Liver (tissue), 9 donors: Measurements from ENCODE around the gene VWF. TPM values are rescaled to one million over a fixed set of nuclear protein-coding genes. Genes with fewer than 3 reads are reported as not detected.

Experiments used
- DNase-seq: peaks from one replicate; pipeline ENCODE4 v3.0.0-alpha.2; 2017; ENCODE audit warnings: low spot score
- H3K27ac ChIP-seq, 2 donors: one replicate each; pipeline ENCODE4 v1.7.0; 2013; ENCODE audit warnings: inconsistent platforms in 2 of 2, low read length in 2 of 2, control low read depth in 1 of 2, low read depth in 1 of 2, mild to moderate bottlenecking in 1 of 2
- H3K27me3 ChIP-seq, 4 donors: one replicate each; pipeline versions ENCODE4 v1.6.1 to v1.7.0; 2013; ENCODE audit warnings: low read length in 3 of 4, inconsistent platforms in 1 of 4, mild to moderate bottlenecking in 1 of 4, moderate library complexity in 1 of 4; ENCODE audit not compliant: control insufficient read depth in 4 of 4, insufficient read depth in 4 of 4
- H3K36me3 ChIP-seq, 4 donors: one replicate each; pipeline versions ENCODE4 v1.6.1 to v1.7.0; 2013; ENCODE audit warnings: low read length in 3 of 4, mild to moderate bottlenecking in 3 of 4, low read depth in 1 of 4, moderate library complexity in 1 of 4; ENCODE audit not compliant: control insufficient read depth in 4 of 4, insufficient read depth in 3 of 4
- H3K4me1 ChIP-seq, 4 donors: one replicate each; pipeline versions ENCODE4 v1.6.1 to v1.7.0; 2013; ENCODE audit warnings: low read length in 3 of 4, mild to moderate bottlenecking in 3 of 4, moderate library complexity in 1 of 4; ENCODE audit not compliant: control insufficient read depth in 4 of 4, insufficient read depth in 4 of 4
- H3K4me3 ChIP-seq, 3 donors: one replicate each; pipeline versions ENCODE4 v1.6.1 to v1.7.0; 2013; ENCODE audit warnings: low read length in 3 of 3, control low read depth in 1 of 3, low read depth in 1 of 3, mild to moderate bottlenecking in 1 of 3
- H3K9ac ChIP-seq, 2 donors: one replicate each; pipeline ENCODE4 v1.7.0; 2013; ENCODE audit warnings: low read length in 2 of 2, mild to moderate bottlenecking in 2 of 2, moderate library complexity in 2 of 2, control low read depth in 1 of 2, low read depth in 1 of 2
- H3K9me3 ChIP-seq, 4 donors: one replicate each; pipeline versions ENCODE4 v1.6.1 to v1.7.0; 2013; ENCODE audit warnings: low read length in 3 of 4; ENCODE audit not compliant: control insufficient read depth in 4 of 4
- ATF3 ChIP-seq: IDR thresholded peaks from 2 replicates; pipeline ENCODE4 v1.6.1; 2016; ENCODE audit warnings: antibody characterized with exemption
- CTCF ChIP-seq: fragments of 150-350 bp; IDR thresholded peaks from 2 replicates; pipeline ENCODE4 v1.5.1; 2017; ENCODE audit warnings: improper control_type of control experiment, low read depth, low read length; ENCODE audit not compliant: missing input control
- EGR1 ChIP-seq, 2 donors: IDR thresholded peaks; 2 replicates each; pipeline ENCODE4 v1.6.1; 2016 to 2018; ENCODE audit warnings: antibody characterized with exemption in 2 of 2, low read depth in 2 of 2
- FOXA1 ChIP-seq: IDR thresholded peaks from 2 replicates; pipeline ENCODE4 v1.6.1; 2016; ENCODE audit warnings: antibody characterized with exemption
- FOXA2 ChIP-seq: IDR thresholded peaks from 2 replicates; pipeline ENCODE4 v1.6.1; 2016; ENCODE audit warnings: antibody characterized with exemption
- GABPA ChIP-seq, 2 donors: IDR thresholded peaks in 1 of 2; conservative IDR thresholded peaks in 1 of 2; 2 replicates each; pipeline ENCODE4 v1.6.1; 2016; ENCODE audit warnings: antibody characterized with exemption in 2 of 2, mild to moderate bottlenecking in 1 of 2, moderate library complexity in 1 of 2
- HNF4A ChIP-seq, 2 donors: conservative IDR thresholded peaks; 2 replicates each; pipeline ENCODE4 v1.6.1; 2016; ENCODE audit warnings: antibody characterized with exemption in 2 of 2, mild to moderate bottlenecking in 2 of 2
- HNF4G ChIP-seq: IDR thresholded peaks from 2 replicates; pipeline ENCODE4 v1.6.1; 2016; ENCODE audit warnings: antibody characterized with exemption
- JUND ChIP-seq, 2 donors: IDR thresholded peaks; 2 replicates each; pipeline ENCODE4 v1.6.1; 2016; ENCODE audit warnings: antibody characterized with exemption in 2 of 2
- MAX ChIP-seq: IDR thresholded peaks from 2 replicates; pipeline ENCODE4 v1.6.1; 2016; ENCODE audit warnings: antibody characterized with exemption
- NR2F2 ChIP-seq: IDR thresholded peaks from 2 replicates; pipeline ENCODE4 v1.6.1; 2016; ENCODE audit warnings: antibody characterized with exemption
- RAD21 ChIP-seq, 2 donors: IDR thresholded peaks; 2 replicates each; pipeline ENCODE4 v1.6.1; 2016; ENCODE audit warnings: antibody characterized with exemption in 2 of 2, mild to moderate bottlenecking in 2 of 2
- REST ChIP-seq: IDR thresholded peaks from 2 replicates; pipeline ENCODE4 v1.6.1; 2016; ENCODE audit warnings: antibody characterized with exemption, mild to moderate bottlenecking
- RXRA ChIP-seq, 2 donors: IDR thresholded peaks; 2 replicates each; pipeline ENCODE4 v1.6.1; 2017 to 2018; ENCODE audit warnings: antibody characterized with exemption in 2 of 2, mild to moderate bottlenecking in 1 of 2
- SP1 ChIP-seq: IDR thresholded peaks from 2 replicates; pipeline ENCODE4 v1.6.1; 2018; ENCODE audit warnings: antibody characterized with exemption, mild to moderate bottlenecking
- TAF1 ChIP-seq: conservative IDR thresholded peaks from 2 replicates; pipeline ENCODE4 v1.6.1; 2016; ENCODE audit warnings: antibody characterized with exemption, mild to moderate bottlenecking
- YY1 ChIP-seq: IDR thresholded peaks from 2 replicates; pipeline ENCODE4 v1.6.1; 2016; ENCODE audit warnings: antibody characterized with exemption, mild to moderate bottlenecking
- ZBTB33 ChIP-seq: IDR thresholded peaks from 2 replicates; pipeline ENCODE4 v1.6.1; 2016; ENCODE audit warnings: antibody characterized with exemption
- WGBS: extraction: QIAGEN DNeasy Blood & Tissue Kit; methylation state at CpG from one replicate; pipeline ENCODE4 v1.1.7; 2013; 5-methylcytosine and 5-hydroxymethylcytosine counted together
- polyA plus RNA-seq, 2 donors: library from polyadenylated mRNA; stranded (reverse) in 1 of 2; unstranded in 1 of 2; fragments of 200-250 nt in 1 of 2; fragments of >200 nt in 1 of 2; fragmentation: Nextera tagmentation in 1 of 2; extraction: Ambion mirVana in 1 of 2; gene quantifications; one replicate each; pipeline versions ENCODE4 v1.2.1 to v1.2.3, GENCODE V29; 2013 to 2015
- total RNA-seq, 2 donors: library from RNA; depleted of rRNA; stranded (reverse); fragments of >200 nt; gene quantifications; one replicate each; pipeline ENCODE4 v1.2.3, GENCODE V29; 2014
- donor health status: healthy.
- donor health status: healthy.
- donor health status: healthy.
- donor health status: healthy.
- donor health status: healthy.

The VWF gene
- total and polyA plus RNA-seq, 4 donors = 2.1 to 10.8 (median 4.0) TPM

GRCh38 chr12:6070472-6071257 lies 53.8 kb downstream of the VWF start (continued):
- TF ChIP-seq REST = peak; percentile 84
- peak; percentile 70 to 93 for TF ChIP-seq EGR1 (IDR thresholded peaks at IDR 0.05; ENCODE audit: low read depth in 2 of 2)
- TF ChIP-seq RXRA (IDR thresholded peaks at IDR 0.05) = peak; percentile 100
- peak; percentile 99 for TF ChIP-seq HNF4G
- TF ChIP-seq GABPA (IDR thresholded peaks at IDR 0.05 in 1 of 2, conservative IDR thresholded peaks at IDR 0.05 in 1 of 2) = peak in 1 of 2 donors; percentile 70
- TF ChIP-seq FOXA2 = peak; percentile 65
- peak; percentile 73 for TF ChIP-seq NR2F2
- peak; percentile 56 to 70 for TF ChIP-seq RAD21 (IDR thresholded peaks at IDR 0.05)
- peak; percentile 98 for TF ChIP-seq MAX

GRCh38 chr12:6069437-6070093 lies 54.9 kb downstream of the VWF start:
- no peak overlapping the region for H3K9ac ChIP-seq
- H3K27ac ChIP-seq = peak overlapping the region; percentile 83 to 91
- no peaks in the 10 kb centered on the region for H3K27me3 ChIP-seq
- DNase-seq = no peak
- no peak for TF ChIP-seq FOXA2
- no peak for TF ChIP-seq SP1
- TF ChIP-seq HNF4A (conservative IDR thresholded peaks at IDR 0.05) = peak in 1 of 2 donors; percentile 39
- no peak for TF ChIP-seq GABPA (IDR thresholded peaks at IDR 0.05 in 1 of 2, conservative IDR thresholded peaks at IDR 0.05 in 1 of 2)
- TF ChIP-seq JUND (IDR thresholded peaks at IDR 0.05) = no peak
- no peak for TF ChIP-seq YY1
- peak in 1 of 2 donors; percentile 23 for TF ChIP-seq RXRA (IDR thresholded peaks at IDR 0.05)
- no peak for TF ChIP-seq CTCF
- TF ChIP-seq MAX = no peak
- no peak for TF ChIP-seq REST
- TF ChIP-seq HNF4G = no peak
- peak; percentile 29 to 56 for TF ChIP-seq EGR1 (IDR thresholded peaks at IDR 0.05; ENCODE audit: low read depth in 2 of 2)
- TF ChIP-seq FOXA1 = no peak
- TF ChIP-seq ZBTB33 = no peak
- TF ChIP-seq NR2F2 = no peak
- TF ChIP-seq ATF3 = no peak
- no peak for TF ChIP-seq RAD21 (IDR thresholded peaks at IDR 0.05)
- no peak for TF ChIP-seq TAF1
- H3K9me3 ChIP-seq = no peaks in the 10 kb centered on the region
- H3K36me3 ChIP-seq = no peaks in the 10 kb centered on the region
- WGBS = 73% methylated on average over 8 of the region's 8 CpGs
- no peak overlapping the region for H3K4me3 ChIP-seq
- H3K4me1 ChIP-seq = peaks cover 10 to 40% (median 18%) of the 10 kb centered on the region in 4 donors
